Hepatocyte (in vitro differentiated cells): Measurements from ENCODE around the gene AHCYL2. TPM values are rescaled to one million over a fixed set of nuclear protein-coding genes. Genes with fewer than 3 reads are reported as not detected.

Experiments used
- DNase-seq: peaks from one replicate; pipeline ENCODE4 v3.0.0-alpha.2; 2016; ENCODE audit warnings: low spot score
- H2AFZ ChIP-seq: fragments of 200-600 bp; sonication (generic); 2 replicates; pipeline ENCODE4 v1.6.0; 2016; ENCODE audit warnings: antibody characterized with exemption, mild to moderate bottlenecking
- H3K27ac ChIP-seq: fragments of 200-600 bp; sonication (generic); 2 replicates; pipeline ENCODE4 v1.5.1; 2016; ENCODE audit warnings: mild to moderate bottlenecking
- H3K27me3 ChIP-seq: fragments of 200-600 bp; sonication (generic); 2 replicates; pipeline ENCODE4 v1.6.1; 2016
- H3K36me3 ChIP-seq: fragments of 200-600 bp; sonication (generic); replicated peaks from 2 replicates; pipeline ENCODE4 v1.5.1; 2016; ENCODE audit warnings: low read depth; ENCODE audit not compliant: insufficient read depth
- H3K4me1 ChIP-seq: fragments of 200-600 bp; sonication (generic); 2 replicates; pipeline ENCODE4 v1.5.1; 2016; ENCODE audit warnings: mild to moderate bottlenecking, moderate library complexity; ENCODE audit not compliant: insufficient read depth
- H3K4me2 ChIP-seq: fragments of 200-600 bp; sonication (generic); 2 replicates; pipeline ENCODE4 v1.6.0; 2016
- H3K4me3 ChIP-seq: fragments of 200-600 bp; sonication (generic); 2 replicates; pipeline ENCODE4 v1.5.1; 2016; ENCODE audit warnings: mild to moderate bottlenecking
- H3K79me2 ChIP-seq: fragments of 200-600 bp; sonication (generic); 2 replicates; pipeline ENCODE4 v1.6.0; 2017; ENCODE audit warnings: mild to moderate bottlenecking
- H3K9me2 ChIP-seq: fragments of 200-600 bp; sonication (generic); replicated peaks from 2 replicates; pipeline ENCODE4 v1.6.0; 2017; ENCODE audit warnings: mild to moderate bottlenecking; ENCODE audit not compliant: insufficient read depth
- H3K9me3 ChIP-seq: fragments of 200-600 bp; sonication (generic); 2 replicates; pipeline ENCODE4 v1.5.1; 2016; ENCODE audit warnings: low read depth, mild to moderate bottlenecking
- H4K20me1 ChIP-seq: fragments of 200-600 bp; sonication (generic); 2 replicates; pipeline ENCODE4 v1.6.0; 2016; ENCODE audit warnings: mild to moderate bottlenecking; ENCODE audit not compliant: insufficient read depth, poor library complexity, severe bottlenecking
- EZH2 ChIP-seq: fragments of 200-600 bp; sonication (generic); IDR thresholded peaks from 2 replicates; pipeline ENCODE4 v1.6.1; 2016; ENCODE audit warnings: antibody characterized with exemption, mild to moderate bottlenecking, borderline replicate concordance
- EZH2phosphoT487 ChIP-seq: fragments of 200-600 bp; sonication (generic); IDR thresholded peaks from one replicate; pipeline ENCODE4 v1.6.1; 2018; ENCODE audit warnings: antibody characterized with exemption, mild to moderate bottlenecking, low read depth, moderate library complexity; ENCODE audit not compliant: unreplicated experiment, severe bottlenecking
- WGBS: methylation state at CpG from one replicate; pipeline ENCODE4 v1.1.6; 2016; ENCODE audit warnings: low lambda C conversion rate; ENCODE audit errors: missing lambda C conversion rate; 5-methylcytosine and 5-hydroxymethylcytosine counted together
- polyA plus RNA-seq: library from polyadenylated mRNA; unstranded; fragments of >200 nt; fragmentation: Nextera tagmentation; extraction: Ambion mirVana; gene quantifications from 2 replicates; pipeline ENCODE4 v1.2.1, GENCODE V29; 2016
- total RNA-seq: library from RNA; depleted of rRNA; stranded (reverse); fragments of >200 nt; gene quantifications from 2 replicates; pipeline ENCODE4 v1.2.3, GENCODE V29; 2014
- TF ChIP-seq, protein P1 (sequence below): fragments of 200-600 bp; sonication (generic); IDR thresholded peaks from 2 replicates; pipeline ENCODE4 v1.5.1; 2016; ENCODE audit warnings: antibody characterized with exemption, mild to moderate bottlenecking; ENCODE audit not compliant: poor library complexity

The AHCYL2 gene
- total and polyA plus RNA-seq, 2 experiments from 2014 or later: 13.7 to 20.0 TPM

- Histone ChIP-seq H3K9me3 (no peaks in the 10 kb centered on the region), H3K4me1 (no peaks in the 10 kb centered on the region), H3K4me3 (no peak overlapping the region), H3K9me2 (no peaks in the 10 kb centered on the region), H3K27me3 (no peaks in the 10 kb centered on the region), H4K20me1 (no peaks in the 10 kb centered on the region), H3K4me2 (no peak overlapping the region), H3K79me2 (no peaks in the 10 kb centered on the region), H3K27ac (no peak overlapping the region), H3K36me3 (no peaks in the 10 kb centered on the region), H2AFZ (no peak overlapping the region)
- 76% methylated on average over 4 of the region's 4 CpGs for WGBS
- TF ChIP-seq EZH2phosphoT487: no peak
- no peak for TF ChIP-seq EZH2
- TF ChIP-seq, protein P1, sequence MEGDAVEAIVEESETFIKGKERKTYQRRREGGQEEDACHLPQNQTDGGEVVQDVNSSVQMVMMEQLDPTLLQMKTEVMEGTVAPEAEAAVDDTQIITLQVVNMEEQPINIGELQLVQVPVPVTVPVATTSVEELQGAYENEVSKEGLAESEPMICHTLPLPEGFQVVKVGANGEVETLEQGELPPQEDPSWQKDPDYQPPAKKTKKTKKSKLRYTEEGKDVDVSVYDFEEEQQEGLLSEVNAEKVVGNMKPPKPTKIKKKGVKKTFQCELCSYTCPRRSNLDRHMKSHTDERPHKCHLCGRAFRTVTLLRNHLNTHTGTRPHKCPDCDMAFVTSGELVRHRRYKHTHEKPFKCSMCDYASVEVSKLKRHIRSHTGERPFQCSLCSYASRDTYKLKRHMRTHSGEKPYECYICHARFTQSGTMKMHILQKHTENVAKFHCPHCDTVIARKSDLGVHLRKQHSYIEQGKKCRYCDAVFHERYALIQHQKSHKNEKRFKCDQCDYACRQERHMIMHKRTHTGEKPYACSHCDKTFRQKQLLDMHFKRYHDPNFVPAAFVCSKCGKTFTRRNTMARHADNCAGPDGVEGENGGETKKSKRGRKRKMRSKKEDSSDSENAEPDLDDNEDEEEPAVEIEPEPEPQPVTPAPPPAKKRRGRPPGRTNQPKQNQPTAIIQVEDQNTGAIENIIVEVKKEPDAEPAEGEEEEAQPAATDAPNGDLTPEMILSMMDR: no peak
- DNase-seq: no peak
These were observed 229.4 kb downstream of the AHCYL2 start for GRCh38 chr7:129454249-129454551.

GRCh38 chr7:129456421-129456820 is 231.6 kb downstream of the AHCYL2 start:
- H3K9me2 ChIP-seq: no peaks in the 10 kb centered on the region
- no peaks in the 10 kb centered on the region for H4K20me1 ChIP-seq
- H3K27ac ChIP-seq: no peak overlapping the region
- no peak overlapping the region for H3K4me2 ChIP-seq
- H3K4me3 ChIP-seq: no peak overlapping the region
- no peaks in the 10 kb centered on the region for H3K79me2 ChIP-seq
- no peak for DNase-seq
- WGBS: 98% methylated on average over 10 of the region's 10 CpGs
- H3K9me3 ChIP-seq: no peaks in the 10 kb centered on the region
- no peak overlapping the region for H2AFZ ChIP-seq
- no peaks in the 10 kb centered on the region for H3K36me3 ChIP-seq
- TF ChIP-seq EZH2 (no peak), EZH2phosphoT487 (no peak)
- TF ChIP-seq, protein P1: no peak
- H3K4me1 ChIP-seq: no peaks in the 10 kb centered on the region
- no peaks in the 10 kb centered on the region for H3K27me3 ChIP-seq

GRCh38 chr7:129457101-129457500 is 232.3 kb downstream of the AHCYL2 start:
- H4K20me1 ChIP-seq: no peaks in the 10 kb centered on the region
- H3K4me1 ChIP-seq: no peaks in the 10 kb centered on the region
- H3K36me3 ChIP-seq: no peaks in the 10 kb centered on the region
- no peak overlapping the region for H3K4me2 ChIP-seq
- H3K27ac ChIP-seq: no peak overlapping the region
- DNase-seq: no peak
- H2AFZ ChIP-seq: no peak overlapping the region
- no peaks in the 10 kb centered on the region for H3K27me3 ChIP-seq
- WGBS: 74% methylated on average over 3 of the region's 3 CpGs
- no peaks in the 10 kb centered on the region for H3K9me2 ChIP-seq
- TF ChIP-seq EZH2phosphoT487: no peak
- TF ChIP-seq, protein P1: no peak
- no peak for TF ChIP-seq EZH2
- H3K4me3 ChIP-seq: no peak overlapping the region
- H3K79me2 ChIP-seq: no peaks in the 10 kb centered on the region
- no peaks in the 10 kb centered on the region for H3K9me3 ChIP-seq

- 95% methylated on average over 5 of the region's 5 CpGs for WGBS
- H3K4me1 ChIP-seq: no peaks in the 10 kb centered on the region
- TF ChIP-seq, protein P1: no peak
- no peak for TF ChIP-seq EZH2phosphoT487
- no peak for TF ChIP-seq EZH2
- no peak overlapping the region for H2AFZ ChIP-seq
- H3K27ac ChIP-seq: no peak overlapping the region
- H3K27me3 ChIP-seq: no peaks in the 10 kb centered on the region
- no peaks in the 10 kb centered on the region for H4K20me1 ChIP-seq
- H3K36me3 ChIP-seq: no peaks in the 10 kb centered on the region
- H3K4me2 ChIP-seq: no peak overlapping the region
- H3K4me3 ChIP-seq: no peak overlapping the region
- no peak for DNase-seq
- no peaks in the 10 kb centered on the region for H3K9me3 ChIP-seq
- H3K79me2 ChIP-seq: no peaks in the 10 kb centered on the region
- no peaks in the 10 kb centered on the region for H3K9me2 ChIP-seq
These were observed 233.3 kb downstream of the AHCYL2 start for GRCh38 chr7:129458171-129458570.
